ENCODE data around the gene ZNF282.
"Not testable (repeated sequence)": the region's sequence is repeated elsewhere in the genome, so short reads cannot be mapped to it uniquely, and the experiment has no call there.

Gene ZNF282

GRCh38 chr7:149261829-149262617, 66.7 kb downstream of the ZNF282 start, which contains the start of gene ZNF783:
TSS of gene ZNF783 (plus strand) at chr7:149262196. CDS start at chr7:149262334, 138 bp downstream.
- DNase-seq = peak; percentile 96

- DNase-seq = no peak
Observed at GRCh38 chr7:149266451-149266850, 71.1 kb downstream of the ZNF282 start.

GRCh38 chr7:149267733-149268132, 72.4 kb downstream of the ZNF282 start:
- no peak for DNase-seq

GRCh38 chr7:149274424-149274823, 79.1 kb downstream of the ZNF282 start:
- DNase-seq = not testable (repeated sequence)

Measured in RPMI8226 (cell line).